SK-N-SH treated with all-trans-retinoic acid at 6 μM for 48 hours (cell line): ENCODE results near the gene MIB2.
"Not testable (repeated sequence)": the region's sequence is repeated elsewhere in the genome, so short reads cannot be mapped to it uniquely, and the experiment has no call there.

Source experiments
- ARNTL ChIP-seq: fragments of 450-650 bp; formaldehyde crosslinking; IDR thresholded peaks from 2 replicates; pipeline ENCODE4 v1.5.0; 2020; ENCODE audit warnings: low read depth, mild to moderate bottlenecking, moderate library complexity, borderline replicate concordance
- CREB5 ChIP-seq: fragments of 250-450 bp; sonication (Bioruptor Pico); IDR thresholded peaks from 2 replicates; pipeline ENCODE4 v1.5.1; 2020; ENCODE audit warnings: low read depth, mild to moderate bottlenecking, moderate library complexity
- PPARA ChIP-seq: fragments of 250-450 bp; sonication (Bioruptor Pico); IDR thresholded peaks from 2 replicates; pipeline ENCODE4 v1.5.0; 2020; ENCODE audit warnings: mild to moderate bottlenecking, borderline replicate concordance

GRCh38 chr1:1595341-1595740 lies 20.0 kb upstream of the MIB2 start:
- TF ChIP-seq ARNTL, PPARA, CREB5 (CRISPR knock-in tag): not testable (repeated sequence)
